ENCODE data around the gene PAOX. TPM values are rescaled to one million over a fixed set of nuclear protein-coding genes. Genes with fewer than 3 reads are reported as not detected.

The PAOX gene
- total and polyA plus RNA-seq, 2 of the 13 experiments (the other 11 are each of a cell fraction or from before 2014, with no cell fraction given), result 0.49 to 0.77 TPM

DNA sequence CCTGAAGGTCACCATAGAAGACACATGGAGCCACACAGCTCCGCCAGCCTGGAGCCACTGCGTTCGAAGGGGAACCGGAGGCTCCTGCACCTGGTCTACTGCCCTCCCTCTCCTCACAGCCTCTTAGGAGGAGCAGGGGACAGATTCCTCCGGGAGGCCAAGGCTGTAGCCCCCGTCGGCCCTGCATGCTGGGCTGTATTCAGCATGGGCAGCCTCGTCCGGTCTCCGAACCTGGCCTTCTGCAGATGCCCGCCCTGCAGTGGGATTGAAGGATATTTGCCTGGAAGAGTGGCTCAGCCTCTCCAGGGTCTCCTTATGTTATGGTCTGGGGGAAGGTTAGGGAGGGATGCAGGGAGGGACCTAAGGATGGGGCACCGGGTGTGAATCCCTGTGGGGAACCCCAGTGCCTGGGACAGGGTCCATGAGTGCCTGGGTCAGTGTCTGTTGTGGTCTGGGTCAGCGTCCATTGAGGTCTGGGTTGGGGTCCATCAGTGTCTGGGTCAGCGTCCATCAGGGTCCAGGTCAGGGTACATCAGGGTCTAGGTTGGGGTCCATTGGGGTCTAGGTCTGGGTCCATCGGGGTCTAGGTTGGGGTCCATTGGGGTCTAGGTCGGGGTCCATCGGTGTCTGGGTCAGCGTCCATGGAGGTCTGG is 61.7 kb downstream of the PAOX start (continued):
- no peak for TF ChIP-seq ZBTB20 (CRISPR knock-in tag; IDR thresholded peaks at IDR 0.05; ENCODE audit: borderline replicate concordance, low read depth)
- no peak for TF ChIP-seq ZNF670 (CRISPR knock-in tag; IDR thresholded peaks at IDR 0.05; ENCODE audit: borderline replicate concordance)
- no peak for TF ChIP-seq PAXIP1 (CRISPR knock-in tag; conservative IDR thresholded peaks at IDR 0.05)

Small RNA genes within 50 kb of the gene (microRNA-seq; reads per million reads assigned to microRNA genes)
- 11.9 reads per million, percentile 48 among the genes with 10 or more reads in this experiment for gene MIR3944

Small RNA genes within 50 kb of the gene (small RNA-seq; reads per million reads assigned to genes)
- gene AL360181.4 (ENCODE audit: insufficient read depth in 2 of 3, insufficient read length in 3 of 3, low read depth in 2 of 3, low replicate concordance in 1 of 3), result 0 reads per million in 3 experiments
- gene BANF1P2 (ENCODE audit: insufficient read depth in 2 of 3, insufficient read length in 3 of 3, low read depth in 2 of 3, low replicate concordance in 1 of 3), result 0 reads per million in 3 experiments
- gene MIR3944 (ENCODE audit: insufficient read depth in 2 of 3, insufficient read length in 3 of 3, low read depth in 2 of 3, low replicate concordance in 1 of 3), result 0 reads per million in 3 experiments

Other genes starting within 250 kb of the PAOX start
- 0.44 TPM in 1 of 2 replicates, not detected in the other for gene KNDC1, start 219.0 kb upstream of the PAOX start, total RNA-seq (2016; rRNA removed; fragmentation: Illumina TruSeq; extraction: Trizol)
- 0.56 and 0.69 TPM in 2 replicates for gene KNDC1, start 219.0 kb upstream of the PAOX start, polyA plus RNA-seq (2011; rRNA removed)
- gene UTF1, start 149.0 kb upstream of the PAOX start, total RNA-seq (2016; rRNA removed; fragmentation: Illumina TruSeq; extraction: Trizol), result not detected in 2 replicates
- not detected in 2 replicates for gene UTF1, start 149.0 kb upstream of the PAOX start, polyA plus RNA-seq (2011; rRNA removed)
- gene VENTX, start 141.4 kb upstream of the PAOX start, total RNA-seq (2016; rRNA removed; fragmentation: Illumina TruSeq; extraction: Trizol), result not detected in 2 replicates
- not detected in 2 replicates for gene VENTX, start 141.4 kb upstream of the PAOX start, polyA plus RNA-seq (2011; rRNA removed)
- gene ADAM8, start 102.4 kb upstream of the PAOX start, total RNA-seq (2016; rRNA removed; fragmentation: Illumina TruSeq; extraction: Trizol), result 0.07 and 0.93 TPM in 2 replicates
- gene ADAM8, start 102.4 kb upstream of the PAOX start, polyA plus RNA-seq (2011; rRNA removed), result 0.24 and 0.65 TPM in 2 replicates
- gene TUBGCP2, start 70.4 kb upstream of the PAOX start, total RNA-seq (2016; rRNA removed; fragmentation: Illumina TruSeq; extraction: Trizol), result 34.5 and 44.1 TPM in 2 replicates
- 21.3 and 22.6 TPM in 2 replicates for gene TUBGCP2, start 70.4 kb upstream of the PAOX start, polyA plus RNA-seq (2011; rRNA removed)
- 53.4 and 66.4 TPM in 2 replicates for gene ZNF511, start 70.3 kb upstream of the PAOX start, total RNA-seq (2016; rRNA removed; fragmentation: Illumina TruSeq; extraction: Trizol)
- gene ZNF511, start 70.3 kb upstream of the PAOX start, polyA plus RNA-seq (2011; rRNA removed), result 35.6 and 37.0 TPM in 2 replicates
- gene CALY, start 42.4 kb upstream of the PAOX start, total RNA-seq (2016; rRNA removed; fragmentation: Illumina TruSeq; extraction: Trizol), result not detected in 2 replicates
- gene CALY, start 42.4 kb upstream of the PAOX start, polyA plus RNA-seq (2011; rRNA removed), result 0.08 and 0.21 TPM in 2 replicates
- 22.4 and 48.2 TPM in 2 replicates for gene PRAP1, start 31.9 kb upstream of the PAOX start, total RNA-seq (2016; rRNA removed; fragmentation: Illumina TruSeq; extraction: Trizol)
- gene PRAP1, start 31.9 kb upstream of the PAOX start, polyA plus RNA-seq (2011; rRNA removed), result 20.8 and 26.7 TPM in 2 replicates
- 60.4 and 64.2 TPM in 2 replicates for gene FUOM, start 21.2 kb upstream of the PAOX start, total RNA-seq (2016; rRNA removed; fragmentation: Illumina TruSeq; extraction: Trizol)
- 27.5 and 29.3 TPM in 2 replicates for gene FUOM, start 21.2 kb upstream of the PAOX start, polyA plus RNA-seq (2011; rRNA removed)
- 195 and 233 TPM in 2 replicates for gene ECHS1, start 5.9 kb upstream of the PAOX start, total RNA-seq (2016; rRNA removed; fragmentation: Illumina TruSeq; extraction: Trizol)
- 26.4 and 32.7 TPM in 2 replicates for gene ECHS1, start 5.9 kb upstream of the PAOX start, polyA plus RNA-seq (2011; rRNA removed)
- 29.9 and 42.0 TPM in 2 replicates for gene MTG1, start 14.9 kb downstream of the PAOX start, total RNA-seq (2016; rRNA removed; fragmentation: Illumina TruSeq; extraction: Trizol)
- 103 and 108 TPM in 2 replicates for gene MTG1, start 14.9 kb downstream of the PAOX start, polyA plus RNA-seq (2011; rRNA removed)
- not detected in 2 replicates for gene SPRN, start 45.4 kb downstream of the PAOX start, total RNA-seq (2016; rRNA removed; fragmentation: Illumina TruSeq; extraction: Trizol)
- not detected in 2 replicates for gene SPRN, start 45.4 kb downstream of the PAOX start, polyA plus RNA-seq (2011; rRNA removed)
- gene SCART1, start 74.7 kb downstream of the PAOX start, total RNA-seq (2016; rRNA removed; fragmentation: Illumina TruSeq; extraction: Trizol), result 0.32 and 0.46 TPM in 2 replicates
- 1.1 and 1.4 TPM in 2 replicates for gene SCART1, start 74.7 kb downstream of the PAOX start, polyA plus RNA-seq (2011; rRNA removed)
- gene CYP2E1, start 148.1 kb downstream of the PAOX start, total RNA-seq (2016; rRNA removed; fragmentation: Illumina TruSeq; extraction: Trizol), result 0.27 TPM in 1 of 2 replicates, not detected in the other
- gene CYP2E1, start 148.1 kb downstream of the PAOX start, polyA plus RNA-seq (2011; rRNA removed), result 0.63 and 0.74 TPM in 2 replicates
- gene SYCE1, start 186.3 kb downstream of the PAOX start, total RNA-seq (2016; rRNA removed; fragmentation: Illumina TruSeq; extraction: Trizol), result not detected in 2 replicates
- not detected in 2 replicates for gene SYCE1, start 186.3 kb downstream of the PAOX start, polyA plus RNA-seq (2011; rRNA removed)
- gene FRG2B, start 247.5 kb downstream of the PAOX start, total RNA-seq (2016; rRNA removed; fragmentation: Illumina TruSeq; extraction: Trizol), result not detected in 2 replicates
- not detected in 2 replicates for gene FRG2B, start 247.5 kb downstream of the PAOX start, polyA plus RNA-seq (2011; rRNA removed)

Measured in HepG2 (cell line).